ENCODE data around the gene SLC2A9. TPM values are rescaled to one million over a fixed set of nuclear protein-coding genes. Genes with fewer than 3 reads are reported as not detected.

The SLC2A9 gene
- total RNA-seq, 2 experiments from 2014 or later: not detected

DNA sequence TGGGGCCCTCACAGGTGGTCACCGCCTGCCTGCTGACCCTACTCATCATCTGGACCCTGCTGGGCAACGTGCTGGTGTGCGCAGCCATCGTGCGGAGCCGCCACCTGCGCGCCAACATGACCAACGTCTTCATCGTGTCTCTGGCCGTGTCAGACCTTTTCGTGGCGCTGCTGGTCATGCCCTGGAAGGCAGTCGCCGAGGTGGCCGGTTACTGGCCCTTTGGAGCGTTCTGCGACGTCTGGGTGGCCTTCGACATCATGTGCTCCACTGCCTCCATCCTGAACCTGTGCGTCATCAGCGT, 239.2 kb downstream of the SLC2A9 start:
- Histone ChIP-seq H3K27ac (ENCODE audit: low read depth, low read length, poor library complexity, severe bottlenecking) (no peak overlapping the region), H3K79me2 (ENCODE audit: insufficient read depth, low read depth, low read length) (no peaks in the 10 kb centered on the region), H3K4me2 (ENCODE audit: low read length) (no peak overlapping the region), H2AFZ (ENCODE audit: low read length) (no peak overlapping the region), H3K36me3 (ENCODE audit: insufficient read depth, low read length) (no peaks in the 10 kb centered on the region), H3K4me3 (ENCODE audit: low read depth, low read length, poor library complexity, severe bottlenecking) (no peak overlapping the region), H3K9me3 (ENCODE audit: low read length) (no peaks in the 10 kb centered on the region), H3K4me1 (ENCODE audit: insufficient read depth, low read length, poor library complexity, severe bottlenecking) (no peaks in the 10 kb centered on the region), H3K9me2 (ENCODE audit: insufficient read depth, low read length) (no peaks in the 10 kb centered on the region), H4K20me1 (ENCODE audit: insufficient read depth, low read length) (no peaks in the 10 kb centered on the region)
- no peak for DNase-seq (ENCODE audit: low spot score)
- CTCF ChIA-PET (ENCODE audit: unreplicated experiment): no interaction called here
- POLR2A ChIA-PET: no interaction called here
- intact Hi-C loops (cut with micrococcal nuclease; ENCODE audit: unreplicated experiment): no loop called here
- TF ChIP-seq CTCF (conservative IDR thresholded peaks at IDR 0.05; ENCODE audit: low read length) (no peak), EZH2phosphoT487 (IDR thresholded peaks at IDR 0.05; ENCODE audit: borderline replicate concordance, low read depth, low read length) (no peak)
- BruUV-seq (replicated peaks): no TSS peak

DNA sequence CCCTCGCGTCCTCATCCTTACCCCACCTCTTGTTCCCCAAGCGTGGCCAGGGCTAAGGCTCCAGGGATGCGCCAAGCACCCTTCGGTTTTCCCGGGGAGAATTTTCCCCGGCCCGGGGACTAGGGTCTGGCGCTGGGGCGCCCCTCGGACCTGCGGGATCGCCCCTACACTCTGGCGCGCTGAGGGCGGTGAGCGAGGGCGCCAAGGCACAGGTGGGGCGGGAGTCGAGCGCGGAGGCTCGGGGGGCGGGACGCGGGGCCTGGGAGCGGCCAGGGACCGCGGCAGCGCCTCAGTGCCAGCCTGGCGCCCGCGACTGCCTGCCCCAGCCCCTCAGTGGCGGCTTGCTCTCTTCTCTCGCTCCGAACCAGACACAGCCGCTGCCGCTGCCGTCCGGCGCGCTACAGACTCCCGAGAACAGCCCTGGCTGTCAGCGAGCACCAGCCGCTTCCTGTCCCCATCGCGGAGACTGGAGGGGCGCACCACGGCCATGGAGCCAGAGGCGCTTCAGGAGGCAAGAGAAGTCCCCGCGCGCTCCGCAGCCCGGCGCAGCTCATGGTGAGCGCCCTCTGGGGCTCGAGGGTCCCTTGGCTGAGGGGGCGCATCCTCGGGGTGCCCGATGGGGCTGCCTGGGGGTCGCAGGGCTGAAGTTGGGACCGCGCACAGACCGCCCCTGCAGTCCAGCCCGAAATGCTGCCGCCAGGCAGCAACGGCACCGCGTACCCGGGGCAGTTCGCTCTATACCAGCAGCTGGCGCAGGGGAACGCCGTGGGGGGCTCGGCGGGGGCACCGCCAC, 239.8 kb downstream of the SLC2A9 start, which contains the start of gene DRD5:
Gene DRD5, plus strand, starts transcription at position 292 of the 793 bp plus-strand sequence. Its CDS starts 396 bp downstream, at position 688.
- H3K27ac ChIP-seq (ENCODE audit: low read depth, low read length, poor library complexity, severe bottlenecking): no peak within 1 kb of the TSS
- intact Hi-C loops (cut with micrococcal nuclease; ENCODE audit: unreplicated experiment): no loop called here
- no peaks in the 10 kb centered on the region for H3K36me3 ChIP-seq (ENCODE audit: insufficient read depth, low read length)
- H4K20me1 ChIP-seq (ENCODE audit: insufficient read depth, low read length): no peaks in the 10 kb centered on the region
- H3K4me2 ChIP-seq (ENCODE audit: low read length): no peak within 1 kb of the TSS
- no peaks in the 10 kb centered on the region for H3K9me3 ChIP-seq (ENCODE audit: low read length)
- H3K4me3 ChIP-seq (ENCODE audit: low read depth, low read length, poor library complexity, severe bottlenecking): no peak within 1 kb of the TSS
- BruUV-seq (replicated peaks): no TSS peak
- no peak within 1 kb of the TSS for H2AFZ ChIP-seq (ENCODE audit: low read length)
- H3K9me2 ChIP-seq (ENCODE audit: insufficient read depth, low read length): no peaks in the 10 kb centered on the region
- no peak for DNase-seq (ENCODE audit: low spot score)
- no peak for TF ChIP-seq EZH2phosphoT487 (IDR thresholded peaks at IDR 0.05; ENCODE audit: borderline replicate concordance, low read depth, low read length)
- TF ChIP-seq CTCF (conservative IDR thresholded peaks at IDR 0.05; ENCODE audit: low read length): no peak
- no peaks in the 10 kb centered on the region for H3K79me2 ChIP-seq (ENCODE audit: insufficient read depth, low read depth, low read length)
- no peaks in the 10 kb centered on the region for H3K4me1 ChIP-seq (ENCODE audit: insufficient read depth, low read length, poor library complexity, severe bottlenecking)
- ChIA-PET POLR2A (no interaction called here), CTCF (ENCODE audit: unreplicated experiment) (no interaction called here)

Small RNA genes lying within 50 kb of the gene (small RNA-seq; reads per million reads assigned to genes)
- gene RNA5SP154: not detected

Other genes with a start within 250 kb of the SLC2A9 start
- not detected in 2 replicates for gene DRD5, start 239.9 kb downstream of the SLC2A9 start, total RNA-seq (2014; rRNA removed; shearing (Covaris generic))
- not detected in 2 replicates for gene DRD5, start 239.9 kb downstream of the SLC2A9 start, total RNA-seq (2022)
- gene WDR1, start 95.3 kb upstream of the SLC2A9 start, total RNA-seq (2014; rRNA removed; shearing (Covaris generic)): 77.6 and 85.0 TPM in 2 replicates
- 134 and 152 TPM in 2 replicates for gene WDR1, start 95.3 kb upstream of the SLC2A9 start, total RNA-seq (2022)

Measured in OCI-LY7 (cell line).